SHP77 (cell line): Measurements from ENCODE around the gene MBD6.

Experiments
- DNase-seq, 2 experiments: peaks; one replicate each; lab custom pipeline; 2025; lab: John Stamatoyannopoulos, UW

MBD6 gene

GRCh38 chr12:57528176-57528575, 5.6 kb downstream of the MBD6 start:
- no peak for DNase-seq

DNA sequence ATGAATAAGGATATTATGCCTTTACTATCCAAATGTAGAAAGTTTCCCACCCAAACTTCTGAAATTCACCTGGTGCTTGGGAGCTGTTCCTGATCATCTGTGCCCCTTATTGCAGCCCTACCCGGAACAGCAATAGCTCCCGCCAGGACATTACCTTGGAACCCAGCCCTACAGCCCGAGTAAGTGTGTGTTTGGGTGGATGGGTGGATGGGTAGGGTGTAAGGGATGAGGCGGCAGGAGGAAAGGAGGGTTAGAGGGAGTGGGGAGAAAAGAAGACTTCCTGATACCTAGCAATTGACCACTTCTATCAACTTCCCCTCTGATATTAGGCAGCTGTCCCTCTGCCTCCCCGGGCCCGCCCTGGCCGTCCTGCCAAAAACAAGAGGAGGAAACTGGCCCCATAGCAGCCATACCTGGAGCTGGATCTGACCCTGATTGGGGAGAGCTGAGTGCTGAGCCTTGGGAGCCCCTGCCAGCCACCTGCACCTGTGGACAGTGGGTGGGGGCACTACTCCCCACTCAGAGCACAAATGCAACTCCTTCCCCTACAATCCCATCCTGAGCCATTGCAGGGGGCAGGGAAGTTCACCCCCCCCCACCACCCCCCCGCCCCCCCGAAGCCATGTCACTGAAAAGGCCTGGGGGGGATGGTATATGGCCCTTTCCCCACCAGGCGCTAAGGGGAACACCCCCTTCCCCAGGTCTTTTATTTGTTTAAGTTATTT, 6.4 kb downstream of the MBD6 start:
- no peak for DNase-seq

DNA sequence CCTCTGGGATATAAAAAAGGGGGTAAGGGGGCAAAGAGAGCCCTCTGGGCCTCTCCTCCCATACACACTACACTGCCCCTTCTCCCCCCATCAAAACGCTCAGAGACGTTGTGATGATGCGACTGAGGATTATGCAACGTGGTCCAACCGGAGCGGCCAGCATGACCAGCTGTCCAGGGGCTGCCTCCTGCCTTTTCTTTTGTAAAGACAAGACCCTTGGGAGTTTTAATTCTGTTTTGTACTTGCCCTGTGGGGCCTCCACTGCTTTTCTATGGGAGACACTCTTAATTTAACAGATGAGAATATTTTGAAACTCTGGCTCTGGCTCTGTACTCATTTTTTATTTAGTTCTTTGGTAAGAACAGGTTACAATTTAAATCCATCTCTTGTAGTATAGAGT, 7.2 kb downstream of the MBD6 start:
- DNase-seq, result no peak

GRCh38 chr12:57530396-57531142, 7.9 kb downstream of the MBD6 start:
- DNase-seq, result no peak

DNA sequence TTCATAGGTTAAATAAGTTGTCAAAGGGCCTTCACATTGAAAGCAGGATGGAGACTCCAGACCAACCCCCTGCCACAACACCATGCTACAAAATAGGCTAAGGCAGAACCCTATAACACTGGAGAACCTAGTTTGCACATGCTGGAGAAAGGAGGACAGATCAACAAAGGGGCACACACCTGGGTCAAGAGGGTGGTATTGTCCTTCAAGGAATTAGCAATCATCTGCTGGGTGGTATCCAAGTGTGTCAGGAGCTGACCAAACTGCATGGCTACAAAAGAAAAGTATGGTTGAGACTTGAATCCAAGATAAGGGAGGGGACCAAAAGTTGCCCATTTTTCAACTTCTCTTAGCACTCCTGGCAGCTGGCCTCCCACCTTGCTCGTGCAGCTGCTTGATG, 9.2 kb downstream of the MBD6 start:
- no peak for DNase-seq

DNA sequence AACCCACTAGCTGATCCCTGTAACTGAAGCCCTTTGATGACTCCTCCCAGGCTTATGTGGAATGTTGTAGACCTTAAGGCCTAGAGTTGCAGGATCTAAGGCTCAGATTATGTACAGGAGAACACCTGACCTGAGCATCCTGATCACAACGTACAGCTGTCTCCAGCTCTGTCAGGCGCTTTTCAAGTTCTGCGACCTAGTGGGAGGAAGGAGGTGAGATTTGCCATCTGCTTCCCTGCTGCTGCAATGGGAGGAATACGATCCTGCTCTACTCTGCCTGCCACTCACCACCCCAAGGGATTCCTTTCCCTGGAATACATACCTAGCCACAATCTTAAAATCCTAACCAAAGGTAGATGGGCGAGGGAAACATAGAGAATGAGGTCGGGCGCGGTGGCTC, 10.5 kb downstream of the MBD6 start:
- no peak for DNase-seq

GRCh38 chr12:57534250-57534649, 11.6 kb downstream of the MBD6 start:
- DNase-seq, result no peak

DNA sequence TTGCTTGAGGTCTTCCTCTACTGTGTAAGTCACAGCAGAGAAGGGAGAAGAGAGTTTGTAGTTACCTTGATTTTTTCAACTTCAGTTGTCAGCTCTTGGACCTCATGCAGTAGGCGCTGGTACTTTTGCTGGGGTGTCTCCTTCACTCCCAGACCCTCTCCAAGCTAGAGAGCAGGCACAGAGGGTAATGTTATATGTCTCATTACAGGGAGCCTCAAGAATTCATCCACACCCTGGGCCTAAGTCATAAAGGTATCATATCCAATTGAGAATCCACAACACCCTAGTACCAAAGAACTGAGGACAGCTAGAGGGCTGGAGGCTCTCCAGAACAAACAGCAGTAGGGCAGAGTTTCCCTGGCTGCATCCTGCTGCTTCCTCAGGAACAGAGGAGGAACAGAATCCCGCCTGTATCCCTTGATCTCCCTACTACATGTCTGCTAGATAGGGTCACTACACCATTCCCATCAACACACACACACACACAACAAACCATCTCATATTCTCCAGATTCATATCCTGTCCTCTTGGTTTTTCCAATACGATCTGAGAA, 12.4 kb downstream of the MBD6 start:
- no peak for DNase-seq

- DNase-seq, result no peak
These were observed 13.4 kb downstream of the MBD6 start for GRCh38 chr12:57535764-57536596.

DNA sequence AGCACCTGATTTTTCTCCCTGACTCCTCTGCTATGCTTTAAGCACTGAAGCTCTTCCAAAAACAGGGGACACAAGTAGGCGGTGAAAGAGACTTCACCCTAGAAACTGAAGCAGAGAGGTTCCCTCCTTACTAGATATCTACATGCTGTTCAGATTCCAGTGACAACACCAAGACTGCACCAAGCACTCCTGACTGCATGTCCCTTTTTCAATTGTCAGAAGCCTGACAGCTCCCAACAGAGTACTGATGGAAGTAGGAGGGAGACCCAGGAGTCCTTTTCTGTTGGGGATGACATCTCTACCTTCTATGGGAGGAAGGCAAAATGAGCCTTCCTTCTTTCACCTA, 13.9 kb downstream of the MBD6 start:
- DNase-seq, result no peak

DNA sequence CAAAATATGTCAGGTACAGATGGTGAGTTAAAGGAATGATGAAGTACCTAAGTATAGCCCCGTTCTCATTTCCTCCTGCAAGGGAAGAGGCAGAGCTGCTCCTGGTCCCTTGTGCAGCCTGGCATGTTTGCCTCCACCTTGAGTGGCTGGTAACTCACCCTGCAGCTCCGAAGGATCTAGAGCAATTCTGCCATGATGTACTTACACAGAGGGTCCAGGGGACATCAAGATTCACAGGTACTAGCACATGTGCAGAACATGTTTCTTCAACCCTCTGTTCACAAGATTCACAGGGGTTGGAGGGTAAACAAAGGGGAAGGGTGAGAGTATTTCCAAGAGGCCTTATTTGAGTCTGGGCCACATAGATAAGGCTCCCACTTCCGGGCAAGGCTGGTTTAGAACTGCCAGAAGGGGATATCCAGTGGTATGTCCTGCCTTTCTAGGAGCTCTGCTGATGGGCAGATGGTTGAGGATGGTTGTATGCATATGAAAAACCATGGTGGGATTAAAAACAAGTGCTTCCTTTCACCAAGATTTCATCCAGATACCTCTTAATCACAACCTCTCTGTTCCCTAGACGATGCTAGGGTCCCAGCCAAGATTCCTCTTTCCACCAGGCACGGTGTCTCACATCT, 16.6 kb downstream of the MBD6 start:
- DNase-seq, result no peak

DNA sequence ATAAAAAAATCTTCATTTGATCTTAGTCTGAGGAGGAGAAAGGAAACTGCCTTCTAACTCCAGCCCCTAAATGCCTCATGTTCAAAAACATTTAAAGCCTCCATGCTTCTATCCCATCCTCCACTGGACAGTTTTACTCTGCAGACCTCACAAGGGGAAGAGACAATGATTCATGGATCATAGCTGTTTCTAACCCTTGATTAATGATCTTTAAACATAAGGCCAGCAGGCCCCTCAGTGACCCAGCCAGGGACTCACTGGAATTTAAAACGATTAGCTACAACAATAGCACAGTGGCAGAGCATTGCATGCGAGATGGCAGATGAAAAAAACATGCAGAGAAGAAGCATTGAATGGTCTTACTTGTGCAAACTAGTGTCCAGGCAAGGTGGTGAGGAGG, 18.4 kb downstream of the MBD6 start:
- no peak for DNase-seq

GRCh38 chr12:57541717-57542116, 19.1 kb downstream of the MBD6 start:
- no peak for DNase-seq

GRCh38 chr12:57543581-57543980, 21.0 kb downstream of the MBD6 start:
- DNase-seq, result no peak

DNA sequence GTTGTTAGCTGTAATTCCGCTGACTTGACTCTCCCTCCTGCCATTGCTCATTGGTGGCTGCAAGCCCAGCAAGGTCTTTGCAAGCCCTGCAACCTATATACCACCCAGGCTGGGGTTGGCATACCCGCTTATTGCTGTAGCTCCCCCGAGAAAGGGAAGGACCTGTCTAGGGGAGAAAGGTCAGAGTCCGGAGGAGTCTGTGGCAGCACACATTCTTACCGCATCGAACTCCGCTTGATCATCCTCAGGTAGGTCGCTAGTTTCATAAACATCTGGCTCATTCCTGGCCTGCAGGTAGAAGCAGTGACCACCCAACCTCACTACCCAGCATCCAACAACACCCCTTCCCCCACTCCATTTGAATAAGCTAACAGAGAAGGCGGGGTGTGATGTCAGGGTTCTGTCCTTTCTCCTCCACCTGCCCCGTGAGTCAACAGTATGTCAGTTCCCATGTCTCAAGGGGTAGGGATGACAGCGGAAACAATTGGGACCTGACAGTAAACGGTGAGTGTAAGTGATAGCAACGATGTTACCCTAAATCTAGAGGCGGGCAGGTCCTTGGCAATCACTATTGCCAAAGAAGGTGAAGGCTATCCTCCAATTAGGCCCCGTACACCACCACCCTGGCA, 23.3 kb downstream of the MBD6 start:
- DNase-seq, result peak; percentile 35 to 65

DNA sequence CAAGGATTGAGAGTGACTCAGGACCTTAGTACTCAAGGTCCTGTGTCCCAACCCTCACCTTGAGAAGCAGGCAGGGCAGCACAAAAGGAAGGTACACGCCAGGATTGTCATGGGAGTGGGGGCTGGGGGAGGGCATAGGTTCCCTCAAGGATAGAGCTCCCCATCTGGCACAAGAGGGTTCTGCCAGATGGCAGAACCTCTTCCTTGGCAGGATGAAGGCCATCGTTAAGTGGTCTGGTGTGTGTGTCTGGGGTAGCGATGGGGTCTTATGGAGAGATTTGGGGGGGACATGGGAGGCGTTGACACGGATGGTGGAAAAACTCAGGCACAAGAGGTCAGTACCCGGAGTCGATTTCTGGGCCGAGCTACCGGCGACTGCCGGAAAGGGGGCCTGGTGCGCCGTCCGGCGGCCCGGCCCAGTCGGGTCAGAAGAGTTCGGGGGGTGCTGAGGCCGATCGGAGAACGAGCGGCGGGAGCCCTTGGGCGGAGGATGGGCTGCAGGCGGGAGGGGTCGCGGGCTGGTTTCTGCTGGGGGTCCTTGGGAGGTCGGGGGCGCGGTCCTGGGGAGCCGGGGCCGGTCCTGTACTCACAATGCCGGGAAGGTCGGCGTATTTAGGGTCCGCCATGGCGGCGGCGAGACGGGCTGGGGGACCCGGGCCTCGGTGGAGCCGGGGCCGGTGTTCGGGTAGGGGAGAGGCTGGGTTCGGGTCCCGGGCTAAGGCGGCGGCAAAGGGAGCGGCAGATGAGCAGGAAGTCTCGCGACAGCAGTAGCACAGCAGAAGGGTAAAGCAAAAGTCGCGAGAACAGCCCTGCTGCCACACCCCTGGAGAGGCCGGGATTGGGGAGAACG, 24.0 kb downstream of the MBD6 start, which contains the start of gene DCTN2:
Gene DCTN2 (minus strand): TSS at position 755 of the 850 bp plus-strand sequence. CDS start 129 bp downstream, at position 626.
- DNase-seq, result peak; percentile 95 to 96

DNA sequence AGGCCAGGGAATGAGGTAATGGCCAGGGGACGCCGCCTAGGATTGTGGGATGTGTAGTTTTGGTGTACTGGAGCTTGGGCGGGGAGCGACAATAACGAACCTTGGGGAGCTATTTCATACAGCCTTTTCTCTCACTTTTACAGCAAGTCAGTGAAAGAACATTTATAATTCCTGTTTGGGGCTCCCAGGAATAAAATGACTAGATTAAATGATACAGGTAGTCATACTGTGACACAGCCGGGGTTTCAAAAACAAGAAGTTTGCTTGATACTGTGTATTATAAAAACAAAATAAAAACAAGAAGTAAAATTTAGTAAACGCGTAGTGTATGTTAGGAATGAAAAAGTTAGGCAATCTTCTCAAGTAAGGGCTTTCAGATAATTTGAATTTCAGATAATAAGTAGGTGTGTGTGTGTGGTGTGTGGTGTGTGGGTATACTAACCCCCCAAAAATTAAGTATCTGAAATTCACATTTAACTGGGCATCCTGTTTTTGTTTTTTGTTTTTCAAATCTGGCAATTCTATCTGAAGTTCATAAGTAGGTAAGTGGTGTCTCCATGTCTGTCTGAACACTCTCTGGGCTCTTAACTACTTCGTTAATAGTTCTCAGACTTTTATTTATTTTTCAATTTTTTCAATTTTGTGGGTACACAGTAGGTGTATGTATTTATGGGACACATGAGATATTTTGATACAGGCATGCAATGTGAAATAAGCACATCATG, 24.8 kb downstream of the MBD6 start:
- no peak for DNase-seq

- no peak for DNase-seq
These were observed 25.3 kb downstream of the MBD6 start for GRCh38 chr12:57548013-57548315.

- no peak for DNase-seq
These were observed 25.9 kb downstream of the MBD6 start for GRCh38 chr12:57548488-57548887.
